ENCODE results near the gene CELSR1.
"Not testable (repeated sequence)": the region's sequence is repeated elsewhere in the genome, so short reads cannot be mapped to it uniquely, and the experiment has no call there.

Gene CELSR1

GRCh38 chr22:46478083-46478551, 59.3 kb downstream of the CELSR1 start:
- TF ChIP-seq CTCF (IDR thresholded peaks at IDR 0.05; ENCODE audit: extremely low read depth, insufficient read depth, missing control alignments): no peak
- no peak for DNase-seq (ENCODE audit: low spot score)
- in situ Hi-C loops (cut with MboI; ENCODE audit: low pct_unique_long_range_greater_than_20kb, low sequenced_read_pairs, unreplicated experiment): no loop called here

DNA sequence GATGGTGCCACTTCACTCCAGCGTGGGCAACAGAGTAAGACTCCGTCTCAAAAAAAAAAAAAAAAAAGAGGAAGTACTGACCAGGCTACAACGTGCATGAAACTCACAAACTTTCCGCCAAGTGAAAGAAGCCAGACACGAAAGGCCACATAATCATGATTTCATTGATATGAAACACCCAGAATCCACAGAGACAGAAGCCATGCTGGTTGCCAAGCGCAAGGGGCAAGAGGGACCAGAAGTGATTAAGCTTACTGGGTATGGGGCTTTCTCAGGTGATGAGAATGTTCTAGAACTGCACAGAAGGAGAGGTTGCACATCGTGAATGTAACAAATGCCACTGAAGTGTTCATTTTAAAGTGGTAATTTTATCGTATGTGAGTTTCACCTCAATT, 60.9 kb downstream of the CELSR1 start:
- in situ Hi-C loops (cut with MboI; ENCODE audit: low pct_unique_long_range_greater_than_20kb, low sequenced_read_pairs, unreplicated experiment): no loop called here
- DNase-seq (ENCODE audit: low spot score): peak; percentile 69
- no peak for TF ChIP-seq CTCF (IDR thresholded peaks at IDR 0.05; ENCODE audit: extremely low read depth, insufficient read depth, missing control alignments)

DNA sequence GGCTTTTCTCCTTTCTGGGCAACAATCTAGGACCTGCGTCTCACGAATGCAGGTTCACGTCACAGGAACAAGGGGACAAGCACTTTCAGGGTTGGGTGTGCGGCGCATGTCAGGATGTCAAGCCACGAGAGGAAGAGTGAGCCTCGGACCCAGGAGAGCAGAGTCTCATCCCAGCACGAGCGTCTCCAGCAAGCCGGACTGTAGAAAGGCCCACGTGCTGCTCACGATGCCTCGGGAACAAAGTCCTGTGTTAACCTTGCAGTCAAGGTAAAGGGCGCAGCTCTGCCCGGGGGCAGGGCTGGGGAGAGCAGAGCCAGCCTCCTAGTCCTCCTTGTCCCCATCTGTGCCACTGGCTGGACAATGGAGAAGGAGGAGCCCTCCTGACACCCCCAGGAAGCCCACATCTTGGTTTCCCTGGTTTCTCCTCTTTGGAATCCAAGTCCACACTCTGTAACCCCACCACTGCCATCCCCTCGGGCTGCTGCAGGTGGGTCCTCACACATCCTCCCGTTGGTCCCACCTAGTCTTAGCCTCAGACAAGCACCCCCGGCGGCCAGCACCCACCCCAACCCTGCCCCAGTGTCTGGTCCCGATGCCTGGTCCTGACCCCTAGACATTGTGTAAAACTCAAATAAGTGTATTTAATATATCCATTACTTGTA, 63.4 kb downstream of the CELSR1 start:
- no peak for DNase-seq (ENCODE audit: low spot score)
- in situ Hi-C loops (cut with MboI; ENCODE audit: low pct_unique_long_range_greater_than_20kb, low sequenced_read_pairs, unreplicated experiment): no loop called here
- TF ChIP-seq CTCF (IDR thresholded peaks at IDR 0.05; ENCODE audit: extremely low read depth, insufficient read depth, missing control alignments): no peak

GRCh38 chr22:46473021-46473779, 64.2 kb downstream of the CELSR1 start:
- DNase-seq (ENCODE audit: low spot score): no peak
- no peak for TF ChIP-seq CTCF (IDR thresholded peaks at IDR 0.05; ENCODE audit: extremely low read depth, insufficient read depth, missing control alignments)

DNA sequence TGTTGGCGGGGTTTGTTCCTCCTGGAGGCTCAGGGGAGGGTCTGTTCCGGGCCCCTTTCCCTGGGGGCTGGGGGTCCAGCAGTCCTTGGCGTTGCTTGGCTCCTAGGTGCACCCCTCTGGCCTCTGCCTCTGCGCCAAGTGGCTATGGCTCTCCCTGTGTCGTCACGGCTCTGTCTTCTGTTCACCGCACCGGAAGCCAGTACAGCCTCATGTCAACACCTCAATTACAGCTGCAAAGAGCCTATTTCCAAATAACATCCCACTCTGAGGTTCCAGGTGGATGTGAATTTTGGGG, 64.8 kb downstream of the CELSR1 start:
- no peak for TF ChIP-seq CTCF (IDR thresholded peaks at IDR 0.05; ENCODE audit: extremely low read depth, insufficient read depth, missing control alignments)
- in situ Hi-C loops (cut with MboI; ENCODE audit: low pct_unique_long_range_greater_than_20kb, low sequenced_read_pairs, unreplicated experiment): no loop called here
- DNase-seq (ENCODE audit: low spot score): no peak

More at GRCh38 chr22:46473021-46473779, 64.2 kb downstream of the CELSR1 start:
- in situ Hi-C loops (cut with MboI; ENCODE audit: low pct_unique_long_range_greater_than_20kb, low sequenced_read_pairs, unreplicated experiment): no loop called here

DNA sequence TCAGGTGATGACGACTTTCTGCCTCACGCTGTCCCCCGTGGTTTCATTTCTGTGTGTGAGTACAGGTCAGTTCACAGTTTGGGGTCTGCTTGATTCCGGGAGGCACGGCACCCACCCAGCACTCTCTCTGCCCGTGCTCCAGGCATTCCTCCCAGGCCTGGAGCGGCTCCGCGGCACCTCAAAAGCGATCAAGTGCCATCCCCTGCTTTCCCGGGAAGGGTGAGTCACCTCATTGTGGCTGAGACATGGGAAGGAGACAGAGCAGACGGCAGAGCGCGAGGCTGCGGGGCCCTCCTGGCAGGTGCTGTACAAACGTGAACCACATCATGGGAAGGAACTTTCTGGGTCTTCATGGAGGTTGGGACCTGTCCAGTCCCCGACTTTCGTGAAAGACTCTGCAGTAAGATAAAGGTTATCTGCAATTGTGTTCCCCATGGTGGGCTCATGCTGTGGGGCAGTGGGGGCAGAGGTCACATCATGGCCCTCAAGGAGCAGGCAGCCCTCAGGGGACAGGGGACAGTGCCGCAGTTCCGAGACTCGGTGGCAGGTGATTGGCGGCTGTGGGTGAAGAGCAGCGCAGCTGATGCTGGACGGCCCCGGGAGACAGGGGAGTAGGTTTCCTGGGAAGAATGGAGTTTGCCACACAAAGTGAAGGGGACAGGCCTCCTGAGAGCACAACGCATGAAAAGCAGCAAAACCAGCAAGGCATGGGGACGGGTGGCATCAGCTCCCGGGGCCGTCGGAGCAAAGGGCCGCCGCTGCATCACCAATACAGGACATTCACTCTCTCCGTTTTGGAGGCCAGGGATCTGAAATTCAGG, 65.3 kb downstream of the CELSR1 start:
- in situ Hi-C loops (cut with MboI; ENCODE audit: low pct_unique_long_range_greater_than_20kb, low sequenced_read_pairs, unreplicated experiment): no loop called here
- no peak for TF ChIP-seq CTCF (IDR thresholded peaks at IDR 0.05; ENCODE audit: extremely low read depth, insufficient read depth, missing control alignments)
- no peak for DNase-seq (ENCODE audit: low spot score)

DNA sequence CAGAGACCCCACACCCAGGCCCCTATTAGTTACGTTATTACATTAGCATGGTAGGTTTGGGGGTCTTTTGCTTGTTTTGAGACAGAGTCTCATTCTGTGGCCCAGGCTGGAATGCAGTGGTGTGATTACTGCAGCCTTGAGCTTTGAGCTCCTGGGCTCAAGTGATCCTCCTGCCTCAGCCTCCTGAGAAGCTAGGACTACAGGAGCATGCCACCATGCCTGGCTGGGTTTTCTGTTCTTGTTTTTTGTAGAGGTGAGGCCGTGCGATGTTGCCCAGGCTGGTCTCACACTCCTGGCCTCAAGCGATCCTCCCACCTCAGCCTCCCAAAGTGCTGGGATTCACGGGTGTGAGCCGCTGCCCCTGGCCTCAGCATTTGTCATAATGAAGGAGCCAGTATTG, 66.1 kb downstream of the CELSR1 start:
- in situ Hi-C loops (cut with MboI; ENCODE audit: low pct_unique_long_range_greater_than_20kb, low sequenced_read_pairs, unreplicated experiment): not testable (repeated sequence)

More for the DNA sequence above, 66.1 kb downstream of the CELSR1 start:
- DNase-seq (ENCODE audit: low spot score): not testable (repeated sequence)

Data from GM13977 (cell line).